Vagina (tissue), 2 donors: ENCODE measurements around the gene MAST4. TPM values are rescaled to one million over a fixed set of nuclear protein-coding genes. Genes with fewer than 3 reads are reported as not detected.

ENCODE experiments used
- DNase-seq, 2 donors: peaks; one replicate each; pipeline ENCODE4 v3.0.0-alpha.2; 2017; ENCODE audit errors: extremely low spot score in 2 of 2
- H3K27ac ChIP-seq: fragments of 200-600 bp; sonication (generic); one replicate; pipeline ENCODE4 v1.5.1; 2019
- H3K27me3 ChIP-seq: fragments of 200-600 bp; sonication (generic); one replicate; pipeline ENCODE4 v1.5.1; 2019
- H3K36me3 ChIP-seq, 2 donors: fragments of 200-600 bp; sonication (generic); one replicate each; pipeline ENCODE4 v1.5.1; 2017 to 2019
- H3K4me1 ChIP-seq: fragments of 200-600 bp; sonication (generic); one replicate; pipeline ENCODE4 v1.5.1; 2019
- H3K4me3 ChIP-seq, 2 donors: fragments of 200-600 bp; sonication (generic); 1 replicate in 1 of 2; 2 replicates in 1 of 2; pipeline ENCODE4 v1.5.1; 2016 to 2019
- H3K9me3 ChIP-seq: fragments of 200-600 bp; sonication (generic); one replicate; pipeline ENCODE4 v1.5.1; 2019
- POLR2A ChIP-seq, 2 donors: fragments of 450-650 bp; IDR thresholded peaks; one replicate each; pipeline ENCODE4 v1.6.1; 2017; ENCODE audit warnings: antibody characterized with exemption in 2 of 2, mild to moderate bottlenecking in 2 of 2, moderate library complexity in 2 of 2
- POLR2AphosphoS5 ChIP-seq, 2 donors: sonication (generic); formaldehyde crosslinking; IDR thresholded peaks; one replicate each; pipeline ENCODE4 v1.9.0; 2017; ENCODE audit warnings: antibody characterized with exemption in 2 of 2, mild to moderate bottlenecking in 2 of 2, low read depth in 1 of 2; ENCODE audit not compliant: insufficient read depth in 1 of 2
- intact Hi-C: fragments of 100-400 bp; cut with DNase I; formaldehyde crosslinking; loops from one replicate; pipeline ENCODE4 v1.15.1; 2023
- total RNA-seq: library from RNA; depleted of rRNA; stranded (reverse); fragments of >200 nt; gene quantifications from one replicate; pipeline ENCODE4 v1.2.3, GENCODE V29; 2016
- TF ChIP-seq, protein P1 (sequence below), 3 experiments: fragments of 450-650 bp in 2 of 3; fragments of 200-600 bp in 1 of 3; sonication (generic) in 1 of 3; IDR thresholded peaks; one replicate each; pipeline ENCODE4 v1.5.1; 2017 to 2019; ENCODE audit warnings: antibody characterized with exemption in 3 of 3, mild to moderate bottlenecking in 2 of 3, moderate library complexity in 2 of 3

Gene MAST4
- total RNA-seq, 1 donor from 2014 or later, result 85.9 TPM

DNA sequence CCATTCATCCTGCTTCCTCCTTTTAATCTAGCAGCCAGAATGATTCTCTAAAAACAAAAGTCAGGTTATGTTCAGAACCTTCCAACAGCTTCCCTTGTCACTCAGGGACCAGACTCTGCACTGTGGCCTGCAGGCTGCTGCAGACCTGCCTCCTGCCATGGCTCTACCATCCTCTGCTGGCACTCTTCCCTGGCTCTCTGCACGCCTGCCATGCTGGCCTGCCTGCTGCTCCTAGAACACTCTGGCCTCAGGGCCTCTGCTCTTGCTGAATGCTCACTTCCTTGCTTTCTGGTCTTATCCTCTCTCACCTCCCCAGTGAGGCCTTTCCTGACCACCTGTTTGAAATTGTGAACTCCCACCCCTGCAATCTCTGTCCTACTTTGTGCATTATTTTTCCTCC is 451.0 kb downstream of the MAST4 start:
- Histone ChIP-seq H3K36me3 (no peaks in the 10 kb centered on the region), H3K4me1 (peaks cover 35% of the 10 kb centered on the region), H3K4me3 (no peak overlapping the region), H3K9me3 (no peaks in the 10 kb centered on the region), H3K27me3 (no peaks in the 10 kb centered on the region), H3K27ac (no peak overlapping the region)
- TF ChIP-seq, protein P1, sequence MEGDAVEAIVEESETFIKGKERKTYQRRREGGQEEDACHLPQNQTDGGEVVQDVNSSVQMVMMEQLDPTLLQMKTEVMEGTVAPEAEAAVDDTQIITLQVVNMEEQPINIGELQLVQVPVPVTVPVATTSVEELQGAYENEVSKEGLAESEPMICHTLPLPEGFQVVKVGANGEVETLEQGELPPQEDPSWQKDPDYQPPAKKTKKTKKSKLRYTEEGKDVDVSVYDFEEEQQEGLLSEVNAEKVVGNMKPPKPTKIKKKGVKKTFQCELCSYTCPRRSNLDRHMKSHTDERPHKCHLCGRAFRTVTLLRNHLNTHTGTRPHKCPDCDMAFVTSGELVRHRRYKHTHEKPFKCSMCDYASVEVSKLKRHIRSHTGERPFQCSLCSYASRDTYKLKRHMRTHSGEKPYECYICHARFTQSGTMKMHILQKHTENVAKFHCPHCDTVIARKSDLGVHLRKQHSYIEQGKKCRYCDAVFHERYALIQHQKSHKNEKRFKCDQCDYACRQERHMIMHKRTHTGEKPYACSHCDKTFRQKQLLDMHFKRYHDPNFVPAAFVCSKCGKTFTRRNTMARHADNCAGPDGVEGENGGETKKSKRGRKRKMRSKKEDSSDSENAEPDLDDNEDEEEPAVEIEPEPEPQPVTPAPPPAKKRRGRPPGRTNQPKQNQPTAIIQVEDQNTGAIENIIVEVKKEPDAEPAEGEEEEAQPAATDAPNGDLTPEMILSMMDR (IDR thresholded peaks at IDR 0.05), result no peak
- TF ChIP-seq POLR2A (IDR thresholded peaks at IDR 0.05) (no peak), POLR2AphosphoS5 (IDR thresholded peaks at IDR 0.05; ENCODE audit: insufficient read depth in 1 of 2, low read depth in 1 of 2) (no peak)
- intact Hi-C loops, result no loop called here
- DNase-seq, result no peak

DNA sequence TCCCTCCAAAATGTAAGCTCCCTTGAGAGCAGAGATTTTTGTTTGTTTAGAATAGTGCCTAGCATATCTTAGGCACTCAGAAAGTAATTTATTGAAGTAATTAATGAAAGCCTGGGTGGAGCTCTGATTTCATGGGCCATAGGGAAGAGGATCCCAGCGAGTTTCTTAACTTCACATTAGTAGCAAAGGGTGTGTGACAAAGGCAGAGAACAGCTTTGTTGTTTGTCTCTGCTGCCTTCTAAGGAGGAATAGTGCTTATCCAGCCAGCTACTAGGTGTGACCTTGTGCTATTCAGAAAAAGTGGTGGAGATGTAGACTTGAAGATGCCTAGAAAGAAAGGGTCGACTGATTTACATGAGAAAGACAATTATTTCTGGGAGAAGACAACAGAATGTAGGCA is 451.4 kb downstream of the MAST4 start:
- H3K36me3 ChIP-seq, result no peaks in the 10 kb centered on the region
- DNase-seq, result no peak
- no peak overlapping the region for H3K27ac ChIP-seq
- H3K27me3 ChIP-seq, result no peaks in the 10 kb centered on the region
- H3K4me1 ChIP-seq, result peaks cover 35% of the 10 kb centered on the region
- TF ChIP-seq POLR2A (IDR thresholded peaks at IDR 0.05) (no peak), POLR2AphosphoS5 (IDR thresholded peaks at IDR 0.05; ENCODE audit: insufficient read depth in 1 of 2, low read depth in 1 of 2) (no peak)
- TF ChIP-seq, protein P1 (IDR thresholded peaks at IDR 0.05), result no peak
- H3K9me3 ChIP-seq, result no peaks in the 10 kb centered on the region
- intact Hi-C loops, result no loop called here
- H3K4me3 ChIP-seq, result no peak overlapping the region

DNA sequence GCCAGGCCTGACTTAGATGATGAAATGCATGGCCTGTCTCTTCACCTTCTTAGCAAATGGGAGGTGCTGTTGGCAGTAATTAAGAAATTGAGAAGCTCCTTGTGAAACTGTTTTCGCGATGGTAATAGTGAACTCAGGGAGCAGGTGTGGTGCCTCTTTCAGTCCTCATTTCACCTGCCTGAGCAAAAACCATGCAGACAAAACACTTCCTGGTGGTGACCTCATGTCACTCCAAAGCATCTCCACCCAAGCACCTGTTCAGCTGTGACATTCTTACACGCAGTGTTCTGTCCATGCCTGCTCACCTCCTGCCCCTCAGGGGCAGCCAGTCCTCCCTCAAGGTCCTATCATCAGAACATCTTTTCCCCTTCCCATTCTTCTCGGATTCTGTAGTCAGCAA is 453.9 kb downstream of the MAST4 start:
- no peaks in the 10 kb centered on the region for H3K27me3 ChIP-seq
- intact Hi-C loops, result no loop called here
- no peak for DNase-seq
- no peaks in the 10 kb centered on the region for H3K9me3 ChIP-seq
- no peak overlapping the region for H3K27ac ChIP-seq
- H3K4me3 ChIP-seq, result no peak overlapping the region
- no peaks in the 10 kb centered on the region for H3K36me3 ChIP-seq
- peaks cover 35% of the 10 kb centered on the region for H3K4me1 ChIP-seq
- TF ChIP-seq, protein P1 (IDR thresholded peaks at IDR 0.05), result no peak
- TF ChIP-seq POLR2A (IDR thresholded peaks at IDR 0.05) (no peak), POLR2AphosphoS5 (IDR thresholded peaks at IDR 0.05; ENCODE audit: insufficient read depth in 1 of 2, low read depth in 1 of 2) (no peak)

DNA sequence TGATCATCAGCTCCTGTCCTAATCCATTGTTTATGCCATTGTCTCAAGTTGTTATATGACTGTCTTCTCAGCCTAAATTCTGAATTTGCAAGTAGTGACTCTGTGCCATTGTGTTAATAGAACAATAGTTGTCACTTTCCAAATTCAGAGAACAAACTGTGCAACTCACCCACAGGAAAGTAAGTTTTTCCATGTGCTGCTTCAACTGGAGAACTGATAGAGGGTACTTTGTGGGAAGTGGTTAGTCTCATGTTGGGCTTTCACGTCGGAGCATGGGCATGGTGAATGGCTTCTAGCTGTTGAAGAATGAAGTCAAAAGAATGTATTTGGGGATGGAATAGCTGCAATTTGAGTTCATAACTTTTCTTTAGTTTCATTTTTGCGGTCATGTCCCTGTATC is 454.4 kb downstream of the MAST4 start:
- intact Hi-C loops, result no loop called here
- Histone ChIP-seq H3K27ac (no peak overlapping the region), H3K4me1 (peaks cover 35% of the 10 kb centered on the region)

DNA sequence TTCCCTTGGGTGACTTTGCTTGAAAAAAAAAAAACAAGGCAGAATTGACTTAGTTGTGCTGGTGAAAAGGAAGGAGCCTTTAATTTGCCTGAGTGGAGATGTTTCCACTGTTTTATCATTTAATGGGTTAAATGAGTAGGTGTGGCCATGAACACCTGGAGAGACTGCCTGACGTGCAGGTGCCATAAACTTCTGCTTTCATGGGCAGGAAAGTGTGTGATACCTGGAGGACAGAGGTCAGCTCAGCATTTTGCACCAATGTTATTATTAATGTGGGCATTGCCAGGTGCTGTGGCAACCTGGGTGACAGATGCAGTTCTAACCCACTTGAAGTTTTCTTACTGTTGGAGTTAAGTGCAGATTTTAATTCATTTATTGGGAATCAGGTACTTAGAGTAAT is 455.0 kb downstream of the MAST4 start:
- no peaks in the 10 kb centered on the region for H3K27me3 ChIP-seq
- H3K4me1 ChIP-seq, result peaks cover 35% of the 10 kb centered on the region
- H3K9me3 ChIP-seq, result no peaks in the 10 kb centered on the region
- no peak for DNase-seq
- intact Hi-C loops, result no loop called here
- H3K4me3 ChIP-seq, result no peak overlapping the region
- H3K27ac ChIP-seq, result no peak overlapping the region
- no peaks in the 10 kb centered on the region for H3K36me3 ChIP-seq
- TF ChIP-seq, protein P1 (IDR thresholded peaks at IDR 0.05), result no peak
- TF ChIP-seq POLR2AphosphoS5 (IDR thresholded peaks at IDR 0.05; ENCODE audit: insufficient read depth in 1 of 2, low read depth in 1 of 2), result no peak
- no peak for TF ChIP-seq POLR2A (IDR thresholded peaks at IDR 0.05)

More for the DNA sequence above, 454.4 kb downstream of the MAST4 start:
- DNase-seq, result no peak
- Histone ChIP-seq H3K9me3 (no peaks in the 10 kb centered on the region), H3K36me3 (no peaks in the 10 kb centered on the region), H3K27me3 (no peaks in the 10 kb centered on the region), H3K4me3 (no peak overlapping the region)
- TF ChIP-seq, protein P1 (IDR thresholded peaks at IDR 0.05), result no peak
- TF ChIP-seq POLR2A (IDR thresholded peaks at IDR 0.05) (no peak), POLR2AphosphoS5 (IDR thresholded peaks at IDR 0.05; ENCODE audit: insufficient read depth in 1 of 2, low read depth in 1 of 2) (no peak)
